NCI-H1694 treated with DMSO at 0.1 percent for 48 hours (cell line): ENCODE results near the gene PNP.
"Not testable (repeated sequence)": the region's sequence is repeated elsewhere in the genome, so short reads cannot be mapped to it uniquely, and the experiment has no call there.

ENCODE experiments used
- DNase-seq: peaks from one replicate; lab custom pipeline; 2025; lab: John Stamatoyannopoulos, UW

The PNP gene

GRCh38 chr14:20469242-20469889 lies at the start of gene PNP:
TSS of gene PNP (plus strand) at chr14:20469406. CDS start at chr14:20469525, 119 bp downstream.
- DNase-seq: peak; percentile 88

DNA sequence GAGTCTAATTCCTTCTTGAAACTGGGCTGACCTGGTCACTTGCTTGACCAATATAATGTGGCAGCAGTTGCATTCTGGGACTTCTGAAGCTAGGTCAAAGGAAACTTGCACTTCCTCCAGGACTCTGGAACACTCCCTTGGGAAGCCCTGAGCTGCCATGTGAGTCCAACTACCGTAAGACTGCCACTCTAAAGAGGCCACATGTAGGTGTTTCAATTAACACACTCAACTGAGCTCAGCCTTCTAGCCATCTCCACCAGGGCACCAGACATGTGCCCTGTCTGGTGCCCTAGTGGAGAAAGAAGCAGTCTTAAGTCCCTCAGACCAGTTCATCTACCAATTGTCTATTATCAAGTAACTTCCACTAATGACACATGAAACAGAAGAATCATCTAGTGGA lies 49.8 kb upstream of the PNP start:
- no peak for DNase-seq

- DNase-seq: no peak
Measured at GRCh38 chr14:20421267-20421666, 47.9 kb upstream of the PNP start.

- no peak for DNase-seq
Measured at GRCh38 chr14:20422886-20423285, 46.3 kb upstream of the PNP start.

DNA sequence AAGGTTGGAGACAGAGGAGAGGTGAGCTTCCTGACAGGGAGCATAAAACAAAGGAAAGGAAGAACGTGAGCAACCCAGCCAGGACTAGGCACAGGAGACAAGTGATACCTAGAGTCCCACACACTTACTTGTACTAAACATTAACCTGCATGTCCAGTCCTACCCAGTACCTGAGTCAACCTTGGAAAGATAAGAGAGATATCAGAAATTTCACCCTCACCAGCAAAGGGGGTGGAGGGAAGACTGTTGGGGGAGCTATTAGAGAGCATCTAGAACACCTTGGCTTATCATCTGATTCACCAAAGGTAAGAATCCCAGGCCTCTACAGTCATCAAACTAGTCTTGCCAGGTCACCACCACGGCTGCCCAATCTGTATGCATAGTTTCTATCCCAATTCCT lies 44.4 kb upstream of the PNP start:
- no peak for DNase-seq

DNA sequence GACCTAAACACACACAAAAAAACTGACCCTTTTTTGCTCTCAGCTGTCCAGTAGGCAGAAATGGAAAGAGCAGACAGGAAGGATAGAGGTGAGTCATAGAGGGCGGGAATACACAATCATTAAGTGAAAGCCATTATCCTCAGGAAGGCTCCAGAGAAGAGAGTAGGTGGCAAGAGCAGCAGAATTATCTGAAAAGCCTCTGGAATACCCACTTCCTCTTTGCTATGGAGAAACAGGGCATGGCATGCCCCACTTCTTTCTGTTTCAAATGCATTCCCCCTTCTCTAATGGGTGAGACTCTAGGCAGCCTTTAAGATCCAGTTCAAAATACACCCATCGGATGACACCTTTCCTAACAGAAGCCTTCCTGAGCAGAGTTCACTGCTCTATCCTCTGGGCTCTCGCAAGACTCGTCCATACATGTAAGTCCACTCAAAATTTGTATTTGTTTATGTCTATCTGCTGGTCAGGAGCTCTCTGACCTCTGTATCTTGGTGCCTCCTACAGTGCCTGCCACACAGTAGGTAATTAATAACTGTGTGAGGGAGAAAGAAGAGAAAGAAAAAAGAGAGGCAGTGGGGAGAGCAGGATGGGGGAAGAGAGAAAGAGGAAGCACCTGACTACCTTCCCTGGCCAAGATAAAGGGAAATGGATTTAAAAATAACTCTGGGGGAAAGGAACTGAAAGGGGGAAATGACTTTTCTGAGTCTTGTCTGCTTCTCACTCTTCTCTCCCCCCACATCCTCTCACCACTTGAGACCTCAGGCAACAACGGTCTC lies 41.8 kb upstream of the PNP start:
- no peak for DNase-seq

DNA sequence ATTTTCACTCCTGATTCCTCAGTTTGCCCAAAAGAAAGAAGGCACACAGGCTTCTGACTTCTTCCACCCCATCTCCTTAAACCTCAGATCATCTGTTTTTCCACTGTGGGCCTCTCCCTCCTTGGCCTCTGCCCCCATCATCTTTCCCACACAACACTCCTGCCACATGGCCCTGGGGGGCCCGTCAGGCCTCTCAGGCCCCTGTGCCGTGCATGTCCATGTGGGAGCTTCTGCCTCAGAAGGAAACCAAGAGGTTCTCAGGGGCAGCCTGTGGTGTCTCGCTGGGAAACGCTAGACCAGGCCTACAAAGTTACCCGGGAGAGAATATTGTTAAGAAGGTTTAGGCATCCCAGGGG lies 41.2 kb upstream of the PNP start:
- DNase-seq: no peak

GRCh38 chr14:20428802-20429201 lies 40.4 kb upstream of the PNP start:
- DNase-seq: no peak

- peak; percentile 21 for DNase-seq
Measured at GRCh38 chr14:20429801-20430669, 39.2 kb upstream of the PNP start.

GRCh38 chr14:20434701-20435581 lies 34.3 kb upstream of the PNP start:
- no peak for DNase-seq

DNA sequence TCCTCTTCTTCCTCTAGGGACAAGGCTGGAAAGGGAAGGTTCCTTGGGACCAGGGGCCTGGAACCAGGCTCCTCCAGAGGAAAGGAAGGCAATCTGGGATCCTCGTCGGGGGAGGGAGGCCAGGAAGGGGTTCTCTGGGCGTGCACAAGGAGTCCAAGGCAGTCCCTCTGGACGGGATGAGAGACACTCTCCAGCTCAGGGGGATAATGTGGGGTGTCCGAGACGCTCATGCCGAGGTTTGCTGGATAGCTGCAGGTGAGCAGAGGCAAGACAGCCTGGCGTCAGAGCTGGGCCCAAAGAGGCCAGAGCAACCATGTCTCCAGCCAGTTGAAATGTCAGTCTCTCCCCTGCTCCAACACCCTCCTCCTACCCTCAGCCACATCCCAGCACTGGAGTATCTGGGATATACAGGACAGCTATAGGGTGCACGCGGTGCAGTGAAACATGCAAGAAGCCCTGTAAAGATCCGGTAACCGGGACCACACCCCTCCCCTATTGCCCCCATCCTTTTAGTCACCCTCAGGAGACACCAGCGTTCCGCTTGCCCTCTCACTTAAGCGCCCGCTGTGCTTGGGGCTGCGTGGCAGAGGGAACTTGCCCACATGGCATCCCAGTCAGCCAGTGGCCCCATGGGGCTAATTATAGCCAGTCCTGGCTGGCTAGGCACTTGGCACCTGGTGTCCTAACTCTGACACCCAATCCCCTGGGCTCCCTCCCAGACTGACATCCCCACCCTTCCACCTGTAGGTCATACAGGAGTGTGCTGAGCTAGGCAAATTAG lies 33.4 kb upstream of the PNP start, which contains the start of gene KLHL33:
KLHL33 (minus strand) TSS at position 585 of the 781 bp plus-strand sequence; CDS start at position 230, 355 bp downstream.
- no peak for DNase-seq

DNA sequence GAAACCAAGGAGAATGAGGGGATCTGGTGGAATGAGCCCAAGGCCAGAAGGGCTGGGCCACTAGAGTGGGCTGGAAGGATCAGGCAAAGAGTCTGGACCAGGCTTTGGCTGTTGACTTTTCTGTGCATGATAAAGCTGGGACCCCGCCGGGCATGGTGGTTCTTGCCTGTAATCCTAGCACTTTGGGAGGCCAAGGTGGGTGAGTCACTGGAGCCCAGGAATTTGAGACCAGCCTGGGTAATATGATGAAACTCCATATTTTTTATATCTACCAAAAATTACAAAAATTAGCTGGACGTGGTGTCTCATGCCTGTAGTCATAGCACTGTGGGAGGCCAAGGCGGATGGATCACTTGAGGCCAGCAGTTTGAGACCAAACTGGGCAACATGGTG lies 32.8 kb upstream of the PNP start:
- DNase-seq: no peak

GRCh38 chr14:20438664-20439063 lies 30.5 kb upstream of the PNP start:
- DNase-seq: no peak

DNA sequence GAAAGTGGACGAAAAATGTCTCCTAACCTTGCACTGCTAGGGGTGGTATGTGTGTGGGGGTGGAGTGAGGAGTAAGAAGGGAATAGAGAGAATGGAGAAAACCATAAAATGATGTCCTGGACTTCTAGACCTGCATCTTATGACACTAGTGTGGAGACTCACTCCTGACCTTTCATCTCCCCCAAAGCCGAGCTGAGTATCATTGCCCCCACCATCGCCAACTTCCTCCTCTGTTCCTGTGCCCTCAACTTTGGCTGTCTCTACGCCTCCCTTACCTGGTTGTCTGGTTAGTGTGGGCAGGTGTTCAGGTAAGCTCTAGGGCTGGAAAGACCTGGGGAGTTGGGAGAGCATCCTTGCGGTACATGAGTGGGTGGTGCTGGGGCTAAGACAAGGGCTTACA lies 28.7 kb upstream of the PNP start:
- DNase-seq: no peak

DNA sequence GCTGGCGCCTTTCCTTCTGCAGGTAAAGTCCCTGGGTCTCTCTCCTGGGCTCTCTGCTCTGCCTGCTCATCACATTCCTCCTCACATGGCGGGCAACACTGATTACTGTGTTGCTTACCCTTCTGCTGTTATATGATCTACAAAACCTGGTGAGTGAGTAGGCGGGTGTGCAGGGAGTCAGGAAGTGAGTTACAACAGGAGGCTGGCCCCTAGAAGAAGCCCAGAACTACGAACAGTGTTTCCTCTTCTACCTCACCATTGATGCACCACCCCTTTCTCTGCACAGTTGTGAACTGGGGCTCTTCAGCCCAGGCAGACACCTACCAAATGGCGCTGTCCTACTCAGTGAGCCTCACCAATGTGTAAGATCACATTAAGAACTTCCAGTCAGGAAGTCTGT lies 28.3 kb upstream of the PNP start:
- DNase-seq: no peak

DNA sequence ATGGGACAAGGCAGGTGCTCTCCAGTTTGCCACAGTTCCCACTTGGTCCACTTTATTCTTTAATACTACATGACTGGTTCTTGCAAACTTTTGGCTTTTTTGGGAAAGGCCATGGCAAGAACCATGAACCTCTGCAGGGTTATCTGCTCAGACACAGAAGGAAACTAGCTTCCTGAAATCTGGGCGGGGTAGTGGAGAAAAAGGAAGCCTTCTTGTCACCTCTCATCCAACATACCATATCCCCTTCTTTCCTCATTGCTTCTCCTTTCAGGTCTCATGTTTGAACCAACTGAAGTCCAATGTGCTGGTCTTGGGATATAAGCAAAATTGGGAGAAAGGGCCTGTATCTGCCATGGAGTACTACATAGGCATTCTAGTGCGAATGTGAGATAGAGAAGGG lies 27.7 kb upstream of the PNP start:
- DNase-seq: no peak

GRCh38 chr14:20443650-20444049 lies 25.6 kb upstream of the PNP start:
- not testable (repeated sequence) for DNase-seq

GRCh38 chr14:20446889-20447288 lies 22.3 kb upstream of the PNP start:
- DNase-seq: no peak

GRCh38 chr14:20452831-20453230 lies 16.4 kb upstream of the PNP start:
- DNase-seq: not testable (repeated sequence)

DNA sequence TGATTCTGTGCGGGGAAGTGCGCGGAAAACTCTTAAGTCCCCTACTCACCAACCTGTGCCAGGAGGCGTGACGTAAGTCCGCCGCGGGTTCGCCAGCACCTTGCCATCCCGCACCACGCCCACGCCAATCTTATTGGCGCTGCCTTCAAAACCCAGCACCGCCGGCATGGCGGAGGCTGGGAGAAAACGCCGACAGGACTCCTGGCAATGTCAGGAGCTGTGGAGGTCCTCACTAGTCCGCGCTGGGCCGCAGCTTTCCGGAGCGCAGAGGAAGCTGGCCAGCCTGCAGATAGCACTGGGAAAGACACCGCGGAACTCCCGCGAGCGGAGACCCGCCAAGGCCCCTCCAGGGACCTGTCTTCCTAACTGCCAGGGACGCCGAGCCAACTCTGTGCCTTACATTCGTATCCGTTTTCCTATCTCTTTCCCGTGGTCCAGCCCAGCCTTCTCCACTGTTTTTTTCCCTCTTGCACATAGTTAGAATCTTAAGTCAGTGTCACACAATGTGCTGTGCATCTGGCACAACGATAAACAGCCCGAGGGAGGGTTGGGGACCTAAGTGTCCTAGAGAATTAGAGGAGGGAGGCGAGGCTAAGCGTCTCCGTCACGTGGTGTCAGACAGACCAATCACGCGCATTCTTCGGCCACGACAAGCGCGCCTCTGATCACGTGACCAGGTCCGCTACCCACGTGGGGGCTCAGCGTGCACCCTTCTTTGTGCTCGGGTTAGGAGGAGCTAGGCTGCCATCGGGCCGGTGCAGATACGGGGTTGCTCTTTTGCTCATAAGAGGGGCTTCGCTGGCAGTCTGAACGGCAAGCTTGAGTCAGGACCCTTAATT lies 14.5 kb upstream of the PNP start, which contains the start of the genes APEX1 and OSGEP:
APEX1 (plus strand) TSS at position 711 of the 839 bp plus-strand sequence. CDS start 420 bp downstream, outside the sequence.
OSGEP (minus strand) TSS at position 297 of the 839 bp plus-strand sequence; CDS start at position 168, 129 bp downstream.
- DNase-seq: peak; percentile 99
